Stimulated activated CD8-positive, alpha-beta memory T cell treated with anti-CD3 and anti-CD28 coated beads, Interleukin-2, amount 100 ng/mL, for 1 hour (primary cell): ENCODE data around the gene APELA.
"Not testable (repeated sequence)": the region's sequence is repeated elsewhere in the genome, so short reads cannot be mapped to it uniquely, and the experiment has no call there.

Source experiments
- DNase-seq, 2 donors: peaks; one replicate each; pipeline ENCODE4 v3.0.0-alpha.2; 2020; ENCODE audit warnings: low read depth in 2 of 2

Gene APELA

DNA sequence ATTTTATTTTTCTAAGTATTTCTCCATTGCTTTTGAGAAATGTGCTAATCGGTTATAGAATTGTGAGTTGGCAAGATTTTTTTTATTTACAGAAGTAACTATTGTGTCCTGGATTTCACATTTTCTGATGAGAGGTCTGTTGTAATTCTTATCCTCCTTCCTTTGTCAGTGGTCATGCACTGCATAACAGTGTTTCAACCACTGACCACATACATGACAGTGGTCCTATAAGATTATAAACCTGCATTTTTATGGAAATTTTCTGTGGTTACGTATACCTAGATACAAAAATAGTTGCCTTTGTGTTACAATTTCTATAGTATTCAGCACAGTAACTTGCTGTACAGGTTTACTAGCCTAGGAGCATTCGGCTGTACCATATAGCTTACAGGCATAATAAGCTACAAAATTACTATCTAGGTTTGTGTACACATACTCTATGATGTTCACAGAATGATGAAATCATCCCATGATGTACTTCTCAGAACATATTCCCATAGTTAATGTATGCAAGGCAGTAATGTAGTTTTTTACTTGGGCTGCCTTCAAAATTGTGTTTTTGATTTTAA, 47.8 kb downstream of the APELA start:
- no peak for DNase-seq

DNA sequence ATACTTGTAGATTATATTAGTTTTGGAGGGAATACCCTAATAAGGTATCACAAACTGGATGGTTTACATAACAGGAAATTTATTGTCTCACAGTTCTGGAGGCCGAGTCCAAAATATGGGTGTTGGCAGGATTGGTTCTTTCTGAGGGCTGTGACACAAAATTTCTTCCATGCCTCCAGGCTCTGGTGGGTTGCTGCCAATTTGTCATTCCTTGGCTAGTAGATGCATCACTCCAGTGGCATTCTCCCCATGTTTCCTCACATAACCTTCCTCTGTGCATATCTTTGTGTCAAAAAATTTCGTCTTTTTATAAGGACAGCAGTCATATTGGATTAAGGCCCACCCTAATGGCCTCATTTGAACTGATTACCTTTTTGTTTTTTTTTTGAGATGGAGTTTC, 49.3 kb downstream of the APELA start:
- DNase-seq, result no peak

DNA sequence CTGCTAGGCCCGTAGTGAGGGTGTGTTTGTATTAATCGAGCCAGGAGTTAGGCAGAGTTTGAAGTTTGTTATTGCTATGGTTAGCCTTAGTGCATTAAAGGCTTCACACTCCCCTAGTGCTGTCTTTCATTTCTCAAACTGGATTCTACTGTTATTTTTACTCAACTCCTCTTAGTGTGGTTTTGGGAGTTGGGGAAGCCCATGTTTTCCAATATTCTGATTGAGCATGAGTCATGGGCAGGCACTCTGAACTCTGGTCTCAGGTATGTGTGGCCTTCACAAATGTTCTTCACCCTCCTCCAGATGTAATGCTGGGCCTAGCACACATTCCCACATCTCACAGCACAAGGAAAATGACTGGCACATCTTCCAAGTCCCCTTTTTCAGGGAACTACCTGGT, 50.1 kb downstream of the APELA start:
- not testable (repeated sequence) for DNase-seq

DNA sequence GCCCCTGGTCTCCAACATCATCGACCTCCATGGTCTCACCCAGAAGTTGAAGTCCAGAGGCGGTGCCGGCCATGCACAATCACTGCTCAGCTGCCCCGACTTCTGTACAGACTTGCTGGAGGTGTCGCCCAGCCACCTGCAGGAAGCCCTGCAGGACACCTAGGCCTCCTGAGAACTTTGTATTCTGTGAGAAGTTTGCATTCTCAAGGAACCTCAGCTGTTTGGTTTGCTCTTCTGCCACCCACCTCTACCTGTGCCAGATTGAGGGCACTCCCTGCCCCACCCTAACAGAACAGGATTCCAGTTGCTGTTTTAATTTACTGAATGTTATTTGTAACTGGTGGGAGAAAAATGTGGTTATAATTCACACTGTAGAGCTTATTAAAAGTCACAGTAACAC, 53.7 kb downstream of the APELA start:
- no peak for DNase-seq

DNA sequence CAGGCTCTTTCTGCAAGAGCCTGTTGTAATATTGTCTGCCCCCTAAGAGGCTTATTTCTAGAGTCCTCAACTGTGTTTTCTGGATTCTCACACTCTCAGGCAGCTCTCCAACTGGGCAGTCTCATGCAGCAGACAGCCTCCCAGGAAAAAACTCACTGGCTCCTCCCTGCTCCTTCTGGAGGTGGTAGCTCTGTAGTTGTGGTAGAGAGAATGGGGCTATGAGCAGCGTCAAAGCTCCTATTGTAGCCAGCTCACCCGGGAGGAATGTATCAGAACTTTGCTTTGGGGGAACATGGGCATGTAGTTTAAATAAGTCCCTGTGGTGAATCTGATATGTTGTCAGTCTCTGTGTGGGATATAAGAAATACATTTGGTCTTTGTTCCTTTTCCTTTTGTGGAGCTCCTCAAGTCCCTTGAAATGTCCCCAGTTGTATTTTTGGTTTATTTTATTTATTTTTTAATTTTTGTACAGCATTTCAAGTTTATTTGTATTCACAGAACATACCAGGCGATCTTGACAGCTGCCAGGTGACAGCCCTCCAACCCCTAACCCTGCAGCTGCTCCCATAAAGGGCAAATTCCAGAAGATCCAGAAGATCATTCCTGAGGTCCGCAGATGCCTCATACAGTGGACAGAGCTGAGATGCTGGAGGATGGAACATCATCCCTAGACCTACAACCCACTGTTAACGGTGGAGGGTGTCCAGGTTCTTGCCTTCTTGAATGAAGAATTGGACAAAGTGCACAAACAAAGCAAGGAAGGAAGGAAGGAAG, 54.8 kb downstream of the APELA start:
- no peak for DNase-seq

DNA sequence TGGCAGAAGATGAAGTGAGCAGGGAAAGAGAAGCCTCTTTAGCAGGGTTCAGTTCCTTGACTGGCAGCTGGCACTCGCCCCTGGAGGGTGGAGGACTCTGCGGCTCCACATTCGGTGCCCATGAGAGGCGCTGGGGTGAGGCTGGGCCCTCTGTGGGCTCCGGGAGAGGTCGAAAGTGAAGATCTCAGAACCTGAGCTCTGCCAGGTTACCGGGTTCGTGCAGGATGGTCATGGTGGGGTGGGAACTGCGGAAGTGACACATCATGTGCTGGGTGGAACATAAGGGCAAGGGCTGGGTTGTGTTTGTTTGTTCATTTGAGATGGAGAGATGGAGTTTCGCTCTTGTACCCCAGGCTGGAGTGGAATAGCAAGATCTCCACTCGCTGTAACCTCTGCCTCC, 56.3 kb downstream of the APELA start:
- no peak for DNase-seq

DNA sequence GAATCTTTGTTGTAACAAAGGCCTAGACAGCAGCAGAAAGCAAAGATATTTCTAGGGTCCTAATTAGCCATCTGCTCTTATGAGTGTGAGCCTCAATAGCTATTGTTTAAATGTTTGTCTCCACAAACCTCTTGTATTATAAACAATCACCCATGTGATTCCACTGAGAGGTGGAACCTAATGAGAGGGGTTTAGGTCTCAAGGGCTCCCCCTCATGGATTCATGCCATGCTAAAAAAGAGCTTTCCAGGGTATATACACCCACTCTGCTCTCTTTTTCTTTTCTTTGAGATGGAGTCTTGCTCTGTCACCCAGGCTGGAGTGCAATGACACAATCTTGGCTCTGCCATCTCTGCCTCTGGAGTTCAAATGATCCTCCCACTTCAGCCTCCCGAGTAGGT, 58.4 kb downstream of the APELA start:
- DNase-seq, result no peak

DNA sequence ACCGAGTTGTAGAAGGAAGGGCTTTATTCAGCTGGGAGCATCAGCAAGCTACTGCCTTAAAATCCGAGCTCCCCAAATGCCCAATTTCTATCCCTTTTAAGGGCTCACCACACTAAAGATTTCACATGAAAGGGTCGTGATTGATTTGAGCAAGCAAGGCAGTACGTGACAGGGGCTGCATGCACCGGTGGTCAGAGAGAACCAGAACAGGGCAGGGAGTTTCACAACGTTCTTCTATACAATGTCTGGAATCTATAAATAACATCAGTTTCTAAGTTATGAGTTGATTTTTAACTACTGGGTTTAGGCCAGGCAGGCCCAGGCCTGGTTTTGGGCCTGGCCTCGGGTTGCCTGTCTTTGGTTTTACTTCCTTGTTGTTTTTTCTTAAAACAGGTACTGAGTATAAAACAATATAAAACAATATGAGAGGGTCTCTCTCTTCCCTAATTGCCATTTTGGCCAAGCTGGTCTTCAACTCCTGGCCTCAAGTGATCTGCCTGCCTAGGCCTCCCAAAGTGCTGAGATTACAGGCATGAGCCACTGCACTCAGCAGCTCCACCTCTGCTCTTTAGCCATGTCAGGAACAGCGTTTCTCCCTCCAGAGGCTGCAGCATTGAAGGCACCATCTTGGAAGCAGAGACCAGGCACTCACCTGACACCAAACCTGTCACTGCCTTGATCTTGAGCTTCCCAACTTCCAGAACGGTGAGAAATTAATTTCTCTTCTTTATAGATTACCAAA, 59.1 kb downstream of the APELA start:
- DNase-seq, result not testable (repeated sequence)

DNA sequence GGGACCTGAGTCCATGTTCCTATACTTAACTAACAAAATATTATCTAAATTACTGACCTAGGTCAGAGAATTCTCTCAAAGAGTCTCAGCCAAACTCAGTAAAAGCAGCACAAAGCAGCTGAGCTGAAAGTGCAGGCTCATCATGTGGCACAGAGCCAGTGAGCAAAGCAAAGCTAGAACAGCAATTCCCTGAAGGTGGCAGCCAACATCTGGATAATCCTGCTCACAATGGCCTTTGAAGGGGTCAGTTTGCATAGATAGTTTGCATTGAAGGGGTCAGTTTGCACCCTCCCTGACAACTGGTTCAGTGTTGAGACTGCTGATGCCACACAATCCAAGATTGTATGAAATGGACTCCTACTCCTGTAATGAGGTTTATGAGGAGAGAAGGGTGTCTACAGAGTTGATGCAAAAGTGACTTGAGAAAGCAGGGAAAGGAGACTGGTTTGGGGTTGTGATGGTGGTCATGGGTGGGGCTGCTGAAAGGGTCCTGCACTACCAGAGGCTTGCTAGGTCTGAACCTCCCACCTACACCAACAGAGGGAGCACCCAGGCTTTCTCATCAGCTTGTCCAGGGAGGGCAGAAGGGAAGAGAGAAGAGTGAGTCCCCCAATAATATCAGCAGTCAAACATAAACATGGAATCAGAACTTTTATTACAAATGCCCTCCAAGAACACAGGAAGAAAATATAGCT, 60.7 kb downstream of the APELA start:
- DNase-seq, result no peak

DNA sequence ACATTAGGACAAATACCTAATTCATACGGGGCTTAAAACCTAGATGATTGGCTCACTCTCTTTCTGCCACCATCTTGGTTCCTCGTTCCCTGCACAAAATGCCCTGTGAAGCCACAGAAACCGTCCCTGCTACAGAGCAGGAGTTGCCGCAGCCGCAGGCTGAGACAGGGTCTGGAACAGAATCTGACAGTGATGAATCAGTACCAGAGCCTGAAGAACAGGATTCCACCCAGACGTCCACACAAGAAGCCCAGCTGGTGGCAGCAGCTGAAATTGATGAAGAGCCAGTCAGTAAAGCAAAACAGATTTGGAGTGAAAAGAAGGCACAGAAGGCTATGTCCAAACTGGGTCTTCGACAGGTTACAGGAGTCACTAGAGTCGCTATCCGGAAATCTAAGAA, 66.2 kb downstream of the APELA start:
- no peak for DNase-seq

DNA sequence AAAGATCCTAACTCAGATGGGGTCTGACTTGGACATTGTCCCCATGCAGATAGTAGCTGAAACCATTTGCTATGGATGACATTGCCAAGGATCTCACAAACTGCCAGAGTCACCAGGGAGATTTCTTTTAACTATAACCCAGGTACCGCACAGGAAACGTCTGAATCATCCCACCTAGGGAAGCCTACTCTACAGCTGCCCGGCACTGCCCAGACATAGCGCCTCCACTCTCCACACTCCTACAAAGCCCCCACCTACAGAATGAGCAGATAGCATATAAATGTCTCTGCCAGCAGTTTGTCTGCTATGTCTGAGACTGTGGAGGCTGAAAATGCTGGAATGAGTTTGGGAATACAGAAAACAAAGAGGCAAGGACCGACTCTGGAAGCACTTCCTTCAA, 68.2 kb downstream of the APELA start:
- no peak for DNase-seq

DNA sequence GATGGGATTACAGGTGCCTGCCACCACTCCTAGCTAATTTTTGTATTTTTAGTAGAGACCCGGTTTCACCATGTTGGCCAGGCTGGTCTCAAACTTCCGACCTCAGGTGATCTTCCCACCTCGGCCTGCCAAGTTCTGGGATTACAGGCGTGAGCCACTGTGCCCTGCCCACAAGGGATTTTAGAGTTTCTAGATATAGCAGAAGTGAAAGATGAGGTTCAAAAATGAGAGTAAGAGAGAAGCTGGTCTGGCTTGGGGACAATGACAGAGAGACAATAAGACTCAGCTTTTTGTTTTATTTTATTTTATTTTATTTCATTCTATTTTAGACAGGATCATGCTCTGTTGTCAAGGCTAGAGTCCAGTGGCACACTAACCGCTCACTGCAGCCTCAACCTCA, 69.8 kb downstream of the APELA start:
- no peak for DNase-seq
